ENCODE measurements around the gene PLVAP.

PLVAP gene

GRCh38 chr19:17376935-17377600 lies at the start of gene PLVAP:
Gene PLVAP (minus strand): TSS chr19:17377342. CDS start chr19:17377288, 54 bp downstream.
- DNase-seq (ENCODE audit: low read depth, low spot score): no peak

GRCh38 chr19:17424743-17425365 lies 47.7 kb upstream of the PLVAP start:
- no peak for DNase-seq (ENCODE audit: low read depth, low spot score)

GRCh38 chr19:17423429-17424208 lies 46.5 kb upstream of the PLVAP start:
- no peak for DNase-seq (ENCODE audit: low read depth, low spot score)

GRCh38 chr19:17421942-17422341 lies 44.8 kb upstream of the PLVAP start:
- DNase-seq (ENCODE audit: low read depth, low spot score): no peak

GRCh38 chr19:17420475-17420924 lies 43.4 kb upstream of the PLVAP start:
- DNase-seq (ENCODE audit: low read depth, low spot score): no peak

GRCh38 chr19:17419621-17420474 lies 42.7 kb upstream of the PLVAP start, which contains the start of gene MVB12A:
Gene MVB12A (plus strand): TSS chr19:17420047. CDS start chr19:17420136, 89 bp downstream.
- DNase-seq (ENCODE audit: low read depth, low spot score): peak; percentile 99

- DNase-seq (ENCODE audit: low read depth, low spot score): no peak
Observed at GRCh38 chr19:17419154-17419620, 42.0 kb upstream of the PLVAP start.

- no peak for DNase-seq (ENCODE audit: low read depth, low spot score)
Observed at GRCh38 chr19:17418710-17419109, 41.6 kb upstream of the PLVAP start.

GRCh38 chr19:17415121-17415520 lies 38.0 kb upstream of the PLVAP start:
- DNase-seq (ENCODE audit: low read depth, low spot score): no peak

- no peak for DNase-seq (ENCODE audit: low read depth, low spot score)
Observed at GRCh38 chr19:17414097-17414496, 37.0 kb upstream of the PLVAP start.

- no peak for DNase-seq (ENCODE audit: low read depth, low spot score)
Observed at GRCh38 chr19:17411801-17412200, 34.7 kb upstream of the PLVAP start.

- no peak for DNase-seq (ENCODE audit: low read depth, low spot score)
Observed at GRCh38 chr19:17409990-17410389, 32.8 kb upstream of the PLVAP start.

- no peak for DNase-seq (ENCODE audit: low read depth, low spot score)
Observed at GRCh38 chr19:17406887-17407196, 29.7 kb upstream of the PLVAP start.

GRCh38 chr19:17406046-17406886 lies 29.1 kb upstream of the PLVAP start:
- no peak for DNase-seq (ENCODE audit: low read depth, low spot score)

GRCh38 chr19:17405250-17406045 lies 28.3 kb upstream of the PLVAP start, which contains the start of gene BST2:
Gene BST2 (minus strand): TSS chr19:17405630. CDS start chr19:17405575, 55 bp downstream.
- no peak for DNase-seq (ENCODE audit: low read depth, low spot score)

- DNase-seq (ENCODE audit: low read depth, low spot score): no peak
Observed at GRCh38 chr19:17404621-17405249, 27.6 kb upstream of the PLVAP start.

- no peak for DNase-seq (ENCODE audit: low read depth, low spot score)
Observed at GRCh38 chr19:17404015-17404414, 26.9 kb upstream of the PLVAP start.

- DNase-seq (ENCODE audit: low read depth, low spot score): no peak
Observed at GRCh38 chr19:17402982-17403855, 26.1 kb upstream of the PLVAP start.
